Head of caudate nucleus (tissue), 42 donors: Measurements from ENCODE around the gene MPG.
A peak's percentile ranks its signal among the peaks of the same experiment; 100 is the strongest.
"Not testable (repeated sequence)": the region's sequence is repeated elsewhere in the genome, so short reads cannot be mapped to it uniquely, and the experiment has no call there.

Experiments used
- DNase-seq, 42 donors: peaks; one replicate each; pipeline versions ENCODE4 v3.0.0 to v3.0.0-alpha.2; 2020 to 2021; ENCODE audit warnings: mixed read lengths in 7 of 42
- intact Hi-C: fragments of 100-400 bp; cut with DNase I; formaldehyde crosslinking; loops from one replicate; pipeline ENCODE4 v1.15.0; 2022

The MPG gene

DNA sequence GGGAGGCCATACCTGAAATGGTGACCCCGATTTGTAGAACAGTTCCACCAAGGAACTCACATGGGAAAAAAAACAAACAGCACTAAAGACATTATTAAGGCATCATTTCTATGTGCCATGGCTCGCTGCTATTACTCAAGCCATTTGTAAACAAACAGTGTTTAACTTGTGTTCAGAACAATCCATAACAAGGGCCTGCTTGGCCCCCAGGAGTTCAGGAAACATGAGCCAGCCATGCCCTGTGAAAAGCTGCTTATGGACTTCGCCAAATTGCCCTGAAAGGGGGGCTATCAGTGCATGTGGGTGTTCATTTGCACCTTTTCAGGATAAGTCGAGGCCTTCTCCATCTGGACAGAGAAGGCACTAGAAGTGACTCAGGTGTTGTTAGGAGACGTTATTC, 32.6 kb upstream of the MPG start:
- intact Hi-C loops: no loop called here
- no peak for DNase-seq

DNA sequence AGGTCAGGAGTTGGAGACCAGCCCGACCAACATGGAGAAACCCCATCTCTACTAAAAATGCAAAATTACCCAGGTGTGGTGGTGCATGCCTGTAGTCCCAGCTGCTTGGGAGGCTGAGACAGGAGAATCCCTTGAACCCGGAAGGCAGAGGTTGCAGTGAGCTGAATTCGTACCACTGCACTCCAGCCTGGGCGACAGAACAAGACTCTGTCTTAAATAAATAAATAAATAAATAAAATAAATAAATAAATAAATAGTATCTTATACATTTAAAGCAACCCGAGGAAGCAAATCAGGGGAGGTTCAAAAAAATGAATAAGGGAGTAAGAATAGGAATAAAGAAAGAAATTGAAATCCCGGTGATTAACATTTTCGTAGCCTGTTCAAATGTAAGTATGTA, 31.5 kb upstream of the MPG start:
- intact Hi-C loops, DNase-seq: not testable (repeated sequence)

DNA sequence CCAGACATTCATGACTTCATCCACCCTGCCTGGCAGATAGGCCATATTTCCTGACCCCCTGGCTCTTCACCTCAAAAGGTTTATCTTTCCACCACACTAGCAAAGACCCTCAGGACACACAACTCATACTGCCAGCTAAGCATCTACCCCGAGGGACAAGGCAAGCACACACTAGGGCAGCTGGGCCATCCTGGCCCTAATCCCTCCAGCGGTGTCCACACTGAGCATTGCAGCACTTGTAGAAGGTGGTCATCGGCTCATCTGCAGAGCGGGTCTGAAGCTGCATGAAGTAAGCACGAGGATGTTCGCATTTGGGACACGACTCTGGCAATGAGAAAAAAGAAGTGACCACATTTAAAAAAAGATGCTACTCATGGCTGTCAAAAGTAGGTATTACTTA, 30.8 kb upstream of the MPG start:
- intact Hi-C loops: no loop called here
- DNase-seq: peak in 3 of 42 donors; percentile 2 to 29 (median 3)

DNA sequence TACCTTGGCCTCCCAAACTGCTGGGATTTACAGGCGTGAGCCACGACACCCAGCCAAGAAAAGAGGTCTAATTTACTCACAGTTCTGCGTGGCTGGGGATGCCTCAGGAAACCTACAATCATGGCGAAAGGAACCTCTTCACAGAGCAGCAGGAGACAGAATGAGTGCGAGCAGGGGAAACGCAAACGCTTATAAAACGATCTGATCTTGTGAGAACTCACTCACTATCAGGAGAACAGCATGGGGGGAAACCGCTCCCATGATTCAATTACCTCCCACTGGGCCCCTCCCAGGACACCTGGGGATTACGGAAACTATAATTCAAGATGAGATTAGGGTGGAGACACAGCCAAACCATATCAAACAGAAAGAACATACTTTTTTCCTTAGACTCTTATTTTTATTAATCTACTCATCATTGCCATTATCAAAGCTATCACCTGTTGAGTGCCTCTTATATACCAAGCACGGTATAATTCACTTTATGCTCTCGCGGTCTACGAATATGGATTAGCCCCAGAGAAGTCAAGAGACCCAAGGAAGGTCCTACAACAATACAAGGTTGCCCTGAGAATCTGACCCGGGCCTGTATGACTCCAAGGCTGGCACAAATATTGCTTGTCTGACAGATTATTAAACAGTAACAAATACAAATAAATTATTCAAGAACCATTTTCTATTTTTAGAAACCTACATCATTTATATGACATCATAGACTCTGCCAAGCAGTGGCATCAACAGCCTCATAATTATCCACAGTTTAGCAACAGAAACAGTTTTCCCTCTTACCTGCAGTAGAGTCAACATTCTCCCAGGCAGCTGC, 27.0 kb upstream of the MPG start:
- no peak for DNase-seq
- intact Hi-C loops: no loop called here

DNA sequence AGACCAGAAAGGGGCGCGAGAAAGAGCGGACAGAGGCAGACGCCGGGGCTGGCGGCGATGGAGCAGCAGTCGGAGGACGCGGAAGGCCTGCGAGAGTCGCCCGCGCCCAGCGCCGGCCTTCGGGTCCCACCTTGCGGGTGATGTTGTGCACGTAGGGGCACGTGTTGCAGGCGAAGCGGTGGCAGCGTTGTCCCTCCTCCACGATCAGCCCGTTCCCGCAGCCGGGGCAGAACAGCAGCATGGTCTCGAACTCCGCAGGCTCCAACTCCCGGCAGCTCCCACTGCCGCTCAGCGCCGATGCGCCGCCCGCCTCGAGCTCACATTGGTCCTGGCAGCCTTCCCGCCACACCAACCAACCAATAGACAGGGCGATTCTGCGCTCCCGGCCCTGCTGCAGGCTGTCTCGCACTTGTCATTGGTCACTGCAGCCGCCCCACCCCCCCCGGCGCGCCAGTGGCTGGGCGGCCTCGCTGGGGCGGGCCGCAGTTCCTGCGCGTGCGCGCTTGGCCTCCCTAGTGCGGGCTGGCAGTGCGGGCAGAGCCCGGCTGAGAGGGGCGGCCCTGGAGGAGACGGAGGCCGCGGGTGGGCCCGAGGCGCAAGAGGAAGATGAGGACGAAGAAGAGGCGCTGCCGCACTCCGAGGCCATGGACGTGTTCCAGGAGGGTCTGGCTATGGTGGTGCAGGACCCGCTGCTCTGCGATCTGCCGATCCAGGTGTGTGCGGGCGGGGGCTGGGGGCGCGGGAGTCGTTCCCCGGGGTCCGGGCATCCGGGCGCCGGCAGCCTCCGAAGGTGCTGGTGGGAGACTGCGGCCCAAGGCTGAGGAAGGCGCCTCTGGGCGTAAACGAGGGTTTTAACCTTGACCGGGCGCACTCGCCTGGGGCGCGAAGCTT, 24.4 kb upstream of the MPG start, which contains the start of the genes POLR3K and SNRNP25:
TSS of gene POLR3K (minus strand) at position 263 of the 891 bp plus-strand sequence. CDS start at position 241, 22 bp downstream.
TSS of gene SNRNP25 (plus strand) at position 483 of the 891 bp plus-strand sequence. CDS start at position 672, 189 bp downstream.
- intact Hi-C loops: no loop called here

DNA sequence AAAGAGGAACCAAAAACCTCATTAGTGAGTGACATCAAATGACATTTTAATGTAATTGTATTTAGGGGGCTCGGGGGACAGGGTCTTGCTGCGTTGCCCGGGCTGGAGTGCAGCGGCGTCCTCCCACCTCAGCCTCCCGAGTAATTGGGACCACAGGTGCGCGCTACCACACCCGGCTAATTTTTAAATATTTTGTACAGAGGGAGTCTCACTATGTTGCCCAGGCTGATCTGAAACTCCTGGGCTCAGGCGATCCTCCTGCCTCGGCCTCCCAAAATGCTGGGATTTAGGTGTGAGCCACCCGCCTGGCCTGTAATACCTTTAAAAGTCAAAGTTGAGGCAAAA, 23.8 kb upstream of the MPG start:
- DNase-seq: no peak
- intact Hi-C loops: no loop called here

More for the DNA sequence above, 24.4 kb upstream of the MPG start, which contains the start of the genes POLR3K and SNRNP25:
- DNase-seq: peak; percentile 95 to 99 (median 98)

DNA sequence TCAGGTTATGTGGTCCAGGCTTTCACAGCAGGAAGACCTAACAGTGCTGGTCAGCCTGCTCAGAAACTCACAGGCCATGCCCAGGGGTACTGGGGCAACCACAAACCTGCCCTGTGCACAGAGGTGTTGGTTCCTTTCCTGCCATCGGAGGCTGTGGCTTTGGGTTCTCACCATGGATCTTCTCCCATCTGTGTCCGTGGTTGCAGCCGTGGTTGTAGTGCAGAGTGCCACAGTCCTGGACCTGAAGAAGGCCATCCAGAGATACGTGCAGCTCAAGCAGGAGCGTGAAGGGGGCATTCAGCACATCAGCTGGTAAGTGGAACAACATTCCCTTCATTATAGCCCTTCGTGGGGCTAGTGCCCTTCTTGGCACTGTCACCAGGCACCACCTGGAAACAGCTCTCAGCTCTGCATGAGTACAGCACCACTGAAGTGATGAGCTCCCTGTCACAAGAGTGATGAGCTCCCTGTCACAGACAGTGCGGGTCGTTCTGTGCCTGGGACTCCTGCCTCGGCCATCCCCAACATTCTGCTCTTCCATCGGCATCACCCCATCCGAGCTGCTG, 22.4 kb upstream of the MPG start:
- DNase-seq: peak in 1 of 42 donors; percentile 3
- intact Hi-C loops: no loop called here

DNA sequence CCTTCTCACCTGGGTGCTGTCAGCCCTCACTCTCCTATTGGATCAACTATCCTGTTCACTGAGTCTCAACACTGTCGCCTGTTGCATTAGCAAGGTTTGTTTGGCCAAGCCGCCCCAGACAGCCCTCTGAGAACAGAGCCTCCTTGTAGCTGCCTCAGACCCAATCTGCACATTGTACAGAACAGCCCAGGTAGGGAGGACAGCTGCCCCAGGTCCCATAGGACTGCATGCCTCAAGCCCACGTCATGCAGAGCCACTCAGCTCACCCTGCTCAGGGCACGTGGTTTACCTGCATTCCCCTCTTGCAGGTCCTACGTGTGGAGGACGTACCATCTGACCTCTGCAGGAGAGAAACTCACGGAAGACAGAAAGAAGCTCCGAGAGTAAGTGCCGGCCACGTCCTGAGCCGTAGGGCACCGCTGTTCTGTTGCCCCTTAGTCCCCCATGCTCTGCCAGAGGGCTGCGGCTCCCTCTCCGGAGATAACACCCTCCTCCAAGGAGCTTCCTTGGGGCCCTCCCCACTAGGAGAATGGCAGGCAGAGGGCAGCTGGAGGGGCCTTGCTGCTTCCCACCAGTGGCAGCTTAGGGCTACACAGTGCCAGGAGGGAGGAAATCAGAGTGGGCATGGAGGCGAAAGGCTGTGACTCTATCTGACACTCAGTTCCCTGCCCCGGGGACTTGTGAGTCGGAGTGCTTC, 21.6 kb upstream of the MPG start:
- peak in 2 of 42 donors; percentile 0 to 2 for DNase-seq
- intact Hi-C loops: no loop called here

DNA sequence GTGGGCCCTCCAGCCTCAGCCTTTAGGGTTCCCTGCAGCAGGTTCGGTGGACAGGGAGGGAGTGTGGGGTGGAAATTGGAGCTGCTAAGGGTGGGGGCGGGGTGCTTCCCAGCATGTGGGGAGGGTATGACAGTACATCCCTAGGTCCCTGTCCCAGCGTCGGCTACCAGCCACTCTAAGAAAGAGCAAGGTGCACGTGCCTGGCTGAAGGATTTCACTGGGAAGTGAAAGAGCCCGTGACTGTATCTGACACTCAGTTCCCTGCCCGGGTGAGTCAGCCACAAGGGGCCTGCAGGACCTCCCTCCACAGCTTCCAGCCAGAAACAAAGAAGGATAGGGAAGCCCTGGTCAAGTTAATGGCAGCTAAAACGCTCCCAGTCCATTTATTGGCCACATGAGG, 20.3 kb upstream of the MPG start:
- intact Hi-C loops: no loop called here

DNA sequence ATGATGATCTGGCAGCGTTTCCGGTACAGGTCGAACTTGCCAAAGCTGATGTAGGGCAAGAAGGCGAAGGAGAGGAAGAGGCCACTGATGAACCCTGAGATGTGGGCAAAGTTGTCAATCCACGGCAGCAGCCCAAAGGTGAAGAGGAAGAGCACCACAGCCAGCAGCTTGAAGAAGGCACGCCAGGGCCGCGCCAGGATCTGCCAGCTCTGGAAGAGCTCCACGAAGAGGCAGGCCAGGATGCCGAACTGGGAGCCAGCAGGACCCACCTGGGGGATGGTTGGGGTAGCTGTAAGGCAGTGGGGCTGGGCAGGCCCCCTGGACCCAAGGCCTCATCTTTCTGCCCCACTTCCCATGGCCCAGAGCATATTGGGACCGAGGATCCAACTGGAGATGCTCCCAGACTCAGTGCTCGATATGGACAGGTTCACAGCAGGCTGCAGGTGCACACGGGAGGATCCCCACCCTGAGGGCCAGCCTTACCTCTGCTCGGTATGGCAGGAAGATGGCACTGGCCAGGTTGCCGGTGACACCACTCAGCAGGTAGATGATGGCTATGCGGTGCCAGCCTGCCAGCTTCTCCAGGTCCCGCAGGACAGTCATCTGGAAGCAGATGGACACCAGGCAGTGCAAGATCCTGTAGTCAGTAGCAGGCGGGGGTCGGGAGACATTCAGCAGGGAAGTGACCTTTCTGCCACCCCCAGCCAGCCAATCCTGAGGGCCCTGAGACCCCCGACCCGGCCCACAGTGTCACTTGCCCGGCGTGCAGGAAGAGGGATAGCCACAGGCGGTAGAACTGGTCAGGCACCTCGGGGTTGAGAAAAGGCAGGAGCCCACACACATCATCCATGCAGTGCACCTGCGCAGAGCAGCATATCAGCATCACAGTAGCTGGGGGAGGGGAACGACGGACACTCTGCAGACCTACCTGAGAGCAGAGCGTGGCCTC, 19.3 kb upstream of the MPG start:
- intact Hi-C loops: no loop called here
- DNase-seq: peak in 1 of 42 donors; percentile 12

More for the DNA sequence above, 20.3 kb upstream of the MPG start:
- DNase-seq: no peak

DNA sequence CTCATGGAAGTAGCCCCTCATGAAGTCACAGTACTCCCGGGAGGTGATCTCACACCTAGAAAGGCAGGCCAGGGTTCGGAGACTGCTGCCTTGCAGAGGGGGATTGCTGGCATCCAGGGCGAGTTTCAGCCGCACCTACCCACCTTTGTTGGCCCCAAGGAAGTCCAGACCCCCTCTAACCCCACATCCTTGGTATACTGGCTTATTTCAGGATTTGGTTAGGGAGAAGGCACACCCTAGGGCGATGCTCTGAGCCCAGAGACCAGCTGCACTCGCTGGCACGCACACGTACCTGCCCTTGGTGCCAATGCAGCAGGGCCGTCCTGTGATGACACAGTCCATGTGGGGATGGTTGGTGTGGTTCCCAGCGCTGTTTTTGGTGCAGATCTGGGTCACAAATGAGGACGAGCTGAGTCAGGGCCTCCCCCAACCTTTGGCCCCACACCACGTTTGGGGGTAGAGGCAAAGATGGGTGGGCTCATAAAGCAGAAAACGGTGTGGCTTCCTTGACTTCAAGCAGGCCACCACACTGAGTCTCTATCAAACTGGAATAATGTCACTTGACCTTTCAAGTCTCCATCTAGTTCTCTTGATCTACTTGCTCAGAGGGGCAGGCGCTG, 18.5 kb upstream of the MPG start:
- no peak for DNase-seq
- intact Hi-C loops: no loop called here

DNA sequence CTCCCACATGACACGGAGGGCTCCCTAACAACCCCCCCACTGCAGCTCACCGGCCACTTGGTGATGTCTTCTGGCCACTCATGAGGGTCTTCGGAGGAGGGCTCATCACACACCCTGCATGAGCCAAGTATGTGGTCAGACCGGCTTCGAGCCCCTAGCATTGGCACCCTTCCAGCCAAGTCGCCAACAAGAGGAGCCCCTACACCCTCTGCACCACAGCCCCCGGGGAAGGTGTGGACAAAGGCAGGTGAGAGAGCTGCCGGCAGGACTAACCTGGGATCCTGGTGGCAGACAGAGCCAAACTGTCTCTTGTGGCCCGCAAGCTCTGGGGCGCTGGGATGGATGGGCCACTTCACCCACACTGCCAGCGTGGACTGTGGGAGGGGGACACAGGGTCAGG, 17.9 kb upstream of the MPG start:
- no peak for DNase-seq
- intact Hi-C loops: no loop called here

DNA sequence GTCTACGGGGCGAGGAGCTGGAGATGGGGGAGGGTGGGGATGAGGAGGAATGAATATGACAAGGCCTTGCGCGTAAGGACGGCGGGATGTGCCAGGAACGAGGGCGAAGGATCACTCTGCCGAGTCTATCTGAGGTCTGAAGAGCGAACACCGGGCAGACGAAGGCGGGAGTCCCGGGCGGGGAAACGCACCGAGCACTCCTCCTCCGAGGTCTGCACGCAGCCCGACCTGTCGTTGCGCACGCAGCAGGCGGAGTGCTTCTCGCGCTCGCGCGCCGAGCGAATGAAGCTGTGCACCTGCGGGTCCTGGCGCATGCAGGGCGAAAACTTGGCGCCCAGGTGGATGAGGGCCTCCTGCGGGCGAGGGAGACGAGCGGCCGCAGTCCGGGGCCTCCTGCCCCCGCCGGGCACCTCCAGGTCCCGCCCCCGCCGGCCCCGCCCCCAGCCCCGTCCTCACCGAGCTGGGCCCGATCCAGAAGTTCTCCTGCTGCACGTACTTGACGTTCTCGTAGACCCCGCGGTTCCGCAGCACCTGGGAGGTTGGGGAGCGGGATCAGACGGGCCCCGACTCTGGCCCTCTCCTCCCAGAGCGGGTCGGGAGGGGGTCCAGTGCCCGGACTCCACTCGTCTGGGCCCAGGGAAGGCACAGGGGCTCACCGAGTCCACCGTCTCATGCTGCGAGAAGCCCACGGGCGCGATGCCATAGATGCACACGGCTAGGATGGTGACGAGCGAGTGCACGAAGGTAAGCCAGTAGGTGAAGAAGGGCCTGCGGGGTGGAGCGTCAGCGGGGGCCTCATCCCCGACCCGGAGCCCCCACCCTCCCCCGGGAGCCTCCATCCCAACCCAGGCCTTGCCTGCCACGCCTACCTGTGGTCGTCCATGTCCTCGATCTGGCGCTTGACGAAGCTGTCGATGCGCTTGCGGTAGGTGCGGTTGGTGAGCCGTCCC, 16.8 kb upstream of the MPG start:
- peak in 13 of 42 donors; percentile 25 to 71 (median 51) for DNase-seq

DNA sequence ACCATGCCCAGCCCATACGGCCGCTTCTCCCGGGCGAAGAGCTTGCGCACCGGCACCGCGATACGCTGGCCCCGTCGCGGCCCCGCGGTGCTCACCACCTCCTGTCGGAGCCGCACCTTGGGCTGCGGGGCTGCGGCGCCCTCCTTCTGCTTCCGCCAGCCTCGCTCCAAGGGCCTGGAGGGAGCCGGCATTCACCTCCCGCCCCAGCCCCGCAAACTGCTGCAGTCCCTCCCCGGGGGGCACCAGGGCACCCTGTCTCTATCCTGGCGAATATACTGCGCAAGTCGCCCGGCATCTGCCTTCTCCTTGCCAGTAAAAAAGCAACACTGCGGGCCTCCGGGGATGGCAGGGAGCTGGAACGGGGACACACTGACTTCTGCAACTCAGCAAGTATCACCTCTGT, 16.1 kb upstream of the MPG start:
- no peak for DNase-seq
- intact Hi-C loops: no loop called here

More for the DNA sequence above, 16.8 kb upstream of the MPG start:
- intact Hi-C loops: no loop called here

DNA sequence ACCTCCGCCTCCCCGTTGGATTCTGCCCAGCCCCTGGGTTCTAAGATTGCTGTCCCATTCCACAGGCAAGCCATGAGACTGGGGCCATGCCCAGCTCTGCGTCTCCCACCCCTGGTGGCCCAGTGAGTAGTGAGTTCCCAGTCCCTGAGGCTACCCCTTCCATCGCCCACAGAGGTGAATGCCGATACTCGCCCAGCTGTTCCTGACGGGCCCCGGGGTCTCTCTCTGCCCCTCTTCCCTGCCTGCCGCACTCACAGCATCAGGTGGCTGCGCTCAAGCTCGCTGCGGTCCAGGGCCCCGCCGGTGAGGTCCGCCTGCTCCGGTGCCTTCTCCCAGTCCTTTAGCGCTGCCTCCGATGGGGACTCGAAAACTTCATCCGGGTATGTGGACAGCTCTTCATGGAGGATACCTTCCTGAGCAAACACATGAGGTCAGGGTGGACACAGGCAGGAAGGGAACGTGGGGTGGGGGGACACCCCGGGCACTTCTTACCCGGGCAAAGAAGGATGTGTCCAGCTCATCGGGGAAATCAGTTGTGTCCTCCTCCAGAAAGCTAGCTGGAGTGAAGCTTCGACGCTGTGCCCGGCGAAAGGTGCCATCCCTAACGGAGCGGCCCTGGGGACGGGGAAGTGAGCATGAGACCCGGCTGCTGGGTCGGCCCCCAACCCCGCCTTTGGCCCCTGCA, 15.6 kb upstream of the MPG start:
- intact Hi-C loops: no loop called here
- no peak for DNase-seq

DNA sequence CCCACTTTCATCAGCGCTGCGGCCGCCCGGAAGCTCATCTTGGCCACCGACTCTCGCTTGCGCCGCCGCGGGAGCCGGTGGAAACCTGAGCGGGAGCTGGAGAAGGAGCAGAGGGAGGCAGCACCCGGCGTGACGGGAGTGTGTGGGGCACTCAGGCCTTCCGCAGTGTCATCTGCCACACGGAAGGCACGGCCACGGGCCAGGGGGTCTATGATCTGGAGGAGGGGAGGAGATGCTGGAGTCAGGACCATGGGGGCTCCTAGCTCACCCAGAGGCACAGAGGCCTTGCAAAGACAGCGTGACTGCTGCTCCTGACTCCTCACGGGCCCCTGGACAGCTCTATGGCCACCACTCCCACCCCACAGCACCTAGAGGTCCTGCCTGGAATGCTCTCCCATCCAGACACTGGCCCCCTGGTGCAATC, 15.0 kb upstream of the MPG start:
- intact Hi-C loops: no loop called here

More for the DNA sequence above, 15.0 kb upstream of the MPG start:
- DNase-seq: no peak
